Stimulated activated memory B cell treated with anti-CD40 and anti-IgM and Interleukin-4, amounts not matched to agents 10 μg/mL and 1 μg/mL and 100 μg/mL, for 72 hours (primary cell): ENCODE results near the gene LPIN1.
A peak's percentile ranks its signal among the peaks of the same experiment; 100 is the strongest.
"Not testable (repeated sequence)": the region's sequence is repeated elsewhere in the genome, so short reads cannot be mapped to it uniquely, and the experiment has no call there.

Source experiments
- ATAC-seq: fragments of 150-1000 bp; cut with Tn5 transposase; 2 replicates; pipeline ENCODE4 v1.10.0; 2021
- H3K27ac Mint-ChIP-seq: one replicate; pipeline ENCODE4 v1.8.0; 2022; ENCODE audit warnings: mild to moderate bottlenecking, mixed read lengths
- H3K27me3 Mint-ChIP-seq: one replicate; pipeline ENCODE4 v1.8.0; 2022; ENCODE audit warnings: mixed read lengths
- H3K36me3 Mint-ChIP-seq: one replicate; pipeline ENCODE4 v1.8.0; 2022; ENCODE audit warnings: mixed read lengths
- H3K4me1 Mint-ChIP-seq: one replicate; pipeline ENCODE4 v1.8.0; 2022; ENCODE audit warnings: mixed read lengths
- H3K4me3 Mint-ChIP-seq: one replicate; pipeline ENCODE4 v1.8.0; 2022; ENCODE audit warnings: mild to moderate bottlenecking, moderate library complexity, mixed read lengths
- H3K9me3 Mint-ChIP-seq: one replicate; pipeline ENCODE4 v1.8.0; 2022; ENCODE audit warnings: mixed read lengths

LPIN1 gene

GRCh38 chr2:11759182-11759975 lies 12.9 kb downstream of the LPIN1 start:
- H3K27me3 Mint-ChIP-seq, ATAC-seq, H3K9me3 Mint-ChIP-seq, H3K4me3 Mint-ChIP-seq: not testable (repeated sequence)
- Mint-ChIP-seq H3K27ac (peak overlapping the region; percentile 75), H3K36me3 (peaks cover 33% of the 10 kb centered on the region), H3K4me1 (peaks cover 59% of the 10 kb centered on the region)

GRCh38 chr2:11761259-11761658 lies 14.8 kb downstream of the LPIN1 start:
- no peak overlapping the region for H3K4me3 Mint-ChIP-seq
- no peaks in the 10 kb centered on the region for H3K27me3 Mint-ChIP-seq
- no peaks in the 10 kb centered on the region for H3K9me3 Mint-ChIP-seq
- peaks cover 42% of the 10 kb centered on the region for H3K4me1 Mint-ChIP-seq
- H3K27ac Mint-ChIP-seq: no peak overlapping the region
- peaks cover 52% of the 10 kb centered on the region for H3K36me3 Mint-ChIP-seq
- ATAC-seq: no peak

GRCh38 chr2:11762031-11762430 lies 15.6 kb downstream of the LPIN1 start:
- H3K4me3 Mint-ChIP-seq: no peak overlapping the region
- ATAC-seq: no peak
- H3K36me3 Mint-ChIP-seq: peaks cover 60% of the 10 kb centered on the region
- no peak overlapping the region for H3K27ac Mint-ChIP-seq
- H3K27me3 Mint-ChIP-seq: no peaks in the 10 kb centered on the region
- H3K9me3 Mint-ChIP-seq: no peaks in the 10 kb centered on the region
- H3K4me1 Mint-ChIP-seq: peaks cover 37% of the 10 kb centered on the region

GRCh38 chr2:11762799-11763461 lies 16.5 kb downstream of the LPIN1 start:
- Mint-ChIP-seq H3K27ac (no peak overlapping the region), H3K27me3 (no peaks in the 10 kb centered on the region), H3K9me3 (no peaks in the 10 kb centered on the region), H3K4me1 (peaks cover 28% of the 10 kb centered on the region), H3K36me3 (peaks cover 65% of the 10 kb centered on the region), H3K4me3 (no peak overlapping the region)
- no peak for ATAC-seq

GRCh38 chr2:11764359-11764758 lies 17.9 kb downstream of the LPIN1 start:
- Mint-ChIP-seq H3K27ac (peak overlapping the region; percentile 13), H3K4me3 (no peak overlapping the region), H3K36me3 (peaks cover 65% of the 10 kb centered on the region), H3K9me3 (no peaks in the 10 kb centered on the region), H3K27me3 (no peaks in the 10 kb centered on the region), H3K4me1 (peaks cover 17% of the 10 kb centered on the region)
- ATAC-seq: no peak

GRCh38 chr2:11764920-11765319 lies 18.5 kb downstream of the LPIN1 start:
- Mint-ChIP-seq H3K9me3 (no peaks in the 10 kb centered on the region), H3K4me1 (peaks cover 17% of the 10 kb centered on the region), H3K36me3 (peaks cover 71% of the 10 kb centered on the region), H3K27me3 (no peaks in the 10 kb centered on the region), H3K27ac (peak overlapping the region; percentile 13), H3K4me3 (no peak overlapping the region)
- ATAC-seq: no peak

GRCh38 chr2:11765501-11765900 lies 19.1 kb downstream of the LPIN1 start:
- peaks cover 17% of the 10 kb centered on the region for H3K4me1 Mint-ChIP-seq
- H3K27me3 Mint-ChIP-seq: no peaks in the 10 kb centered on the region
- no peak for ATAC-seq
- peak overlapping the region; percentile 13 for H3K27ac Mint-ChIP-seq
- no peaks in the 10 kb centered on the region for H3K9me3 Mint-ChIP-seq
- H3K36me3 Mint-ChIP-seq: peaks cover 77% of the 10 kb centered on the region
- H3K4me3 Mint-ChIP-seq: no peak overlapping the region

GRCh38 chr2:11766016-11766415 lies 19.6 kb downstream of the LPIN1 start:
- H3K27me3 Mint-ChIP-seq: no peaks in the 10 kb centered on the region
- peaks cover 82% of the 10 kb centered on the region for H3K36me3 Mint-ChIP-seq
- H3K9me3 Mint-ChIP-seq: no peaks in the 10 kb centered on the region
- ATAC-seq: no peak
- H3K4me3 Mint-ChIP-seq: no peak overlapping the region
- H3K27ac Mint-ChIP-seq: no peak overlapping the region
- peaks cover 15% of the 10 kb centered on the region for H3K4me1 Mint-ChIP-seq

GRCh38 chr2:11767779-11768178 lies 21.3 kb downstream of the LPIN1 start:
- Mint-ChIP-seq H3K4me1 (peaks cover 8% of the 10 kb centered on the region), H3K27ac (no peak overlapping the region), H3K27me3 (no peaks in the 10 kb centered on the region), H3K9me3 (no peaks in the 10 kb centered on the region), H3K36me3 (peaks cover 90% of the 10 kb centered on the region), H3K4me3 (no peak overlapping the region)
- ATAC-seq: no peak

- Mint-ChIP-seq H3K4me3 (no peak overlapping the region), H3K27me3 (no peaks in the 10 kb centered on the region), H3K9me3 (no peaks in the 10 kb centered on the region), H3K36me3 (peaks cover 86% of the 10 kb centered on the region), H3K4me1 (peaks cover 6% of the 10 kb centered on the region), H3K27ac (no peak overlapping the region)
- ATAC-seq: no peak
These were observed 22.5 kb downstream of the LPIN1 start for GRCh38 chr2:11768946-11769345.

GRCh38 chr2:11769516-11769915 lies 23.1 kb downstream of the LPIN1 start:
- Mint-ChIP-seq H3K9me3 (no peaks in the 10 kb centered on the region), H3K27me3 (no peaks in the 10 kb centered on the region), H3K27ac (peak overlapping the region; percentile 11), H3K4me1 (peaks cover 6% of the 10 kb centered on the region), H3K4me3 (no peak overlapping the region), H3K36me3 (peaks cover 86% of the 10 kb centered on the region)
- ATAC-seq: no peak

GRCh38 chr2:11770531-11771188 lies 24.2 kb downstream of the LPIN1 start:
- no peak overlapping the region for H3K4me3 Mint-ChIP-seq

GRCh38 chr2:11771971-11772615 lies 25.7 kb downstream of the LPIN1 start:
- H3K4me3 Mint-ChIP-seq: no peak overlapping the region
- no peak for ATAC-seq
- no peaks in the 10 kb centered on the region for H3K9me3 Mint-ChIP-seq
- peaks cover 15% of the 10 kb centered on the region for H3K4me1 Mint-ChIP-seq
- H3K27ac Mint-ChIP-seq: no peak overlapping the region
- no peaks in the 10 kb centered on the region for H3K27me3 Mint-ChIP-seq
- H3K36me3 Mint-ChIP-seq: peaks cover 63% of the 10 kb centered on the region

More at GRCh38 chr2:11770531-11771188, 24.2 kb downstream of the LPIN1 start:
- Mint-ChIP-seq H3K27me3 (no peaks in the 10 kb centered on the region), H3K27ac (peak overlapping the region; percentile 11), H3K36me3 (peaks cover 76% of the 10 kb centered on the region), H3K4me1 (peaks cover 15% of the 10 kb centered on the region), H3K9me3 (no peaks in the 10 kb centered on the region)
- no peak for ATAC-seq

- Mint-ChIP-seq H3K27ac (peak overlapping the region; percentile 61), H3K9me3 (no peaks in the 10 kb centered on the region), H3K4me3 (no peak overlapping the region), H3K27me3 (no peaks in the 10 kb centered on the region), H3K36me3 (peaks cover 63% of the 10 kb centered on the region), H3K4me1 (peaks cover 23% of the 10 kb centered on the region)
- no peak for ATAC-seq
These were observed 26.7 kb downstream of the LPIN1 start for GRCh38 chr2:11773111-11773510.
